ENCODE results near the gene KLF8.
"Not testable (repeated sequence)": the region's sequence is repeated elsewhere in the genome, so short reads cannot be mapped to it uniquely, and the experiment has no call there.

KLF8 gene

GRCh38 chrX:56232221-56233082 is at the start of gene KLF8:
Gene KLF8 (plus strand): TSS chrX:56232356. CDS start chrX:56233335, 979 bp downstream.
- TF ChIP-seq, protein P1, sequence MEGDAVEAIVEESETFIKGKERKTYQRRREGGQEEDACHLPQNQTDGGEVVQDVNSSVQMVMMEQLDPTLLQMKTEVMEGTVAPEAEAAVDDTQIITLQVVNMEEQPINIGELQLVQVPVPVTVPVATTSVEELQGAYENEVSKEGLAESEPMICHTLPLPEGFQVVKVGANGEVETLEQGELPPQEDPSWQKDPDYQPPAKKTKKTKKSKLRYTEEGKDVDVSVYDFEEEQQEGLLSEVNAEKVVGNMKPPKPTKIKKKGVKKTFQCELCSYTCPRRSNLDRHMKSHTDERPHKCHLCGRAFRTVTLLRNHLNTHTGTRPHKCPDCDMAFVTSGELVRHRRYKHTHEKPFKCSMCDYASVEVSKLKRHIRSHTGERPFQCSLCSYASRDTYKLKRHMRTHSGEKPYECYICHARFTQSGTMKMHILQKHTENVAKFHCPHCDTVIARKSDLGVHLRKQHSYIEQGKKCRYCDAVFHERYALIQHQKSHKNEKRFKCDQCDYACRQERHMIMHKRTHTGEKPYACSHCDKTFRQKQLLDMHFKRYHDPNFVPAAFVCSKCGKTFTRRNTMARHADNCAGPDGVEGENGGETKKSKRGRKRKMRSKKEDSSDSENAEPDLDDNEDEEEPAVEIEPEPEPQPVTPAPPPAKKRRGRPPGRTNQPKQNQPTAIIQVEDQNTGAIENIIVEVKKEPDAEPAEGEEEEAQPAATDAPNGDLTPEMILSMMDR (IDR thresholded peaks at IDR 0.05; ENCODE audit: low read depth, low read length, missing control alignments): no peak

DNA sequence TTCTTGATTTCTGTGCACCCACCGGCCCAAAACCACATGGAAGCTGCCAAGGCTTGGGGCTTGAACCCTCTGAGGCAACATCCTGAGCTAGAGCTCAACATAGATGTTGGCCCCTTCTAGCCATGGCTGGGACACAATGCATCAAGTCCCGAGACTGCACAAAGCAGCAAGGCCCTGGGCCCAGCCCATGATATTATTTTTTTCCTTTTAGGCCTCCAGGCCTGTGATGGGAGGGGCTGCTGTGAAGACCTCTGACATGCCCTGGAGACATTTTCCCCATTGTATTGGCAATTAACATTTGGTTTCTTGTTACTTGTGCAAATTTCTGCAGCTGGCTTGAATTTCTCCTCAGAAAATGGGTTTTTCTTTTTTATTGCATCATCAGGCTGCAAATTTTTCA is 25.2 kb upstream of the KLF8 start:
- DNase-seq (ENCODE audit: low read depth); H3K4me3 ChIP-seq (ENCODE audit: low read depth, low read length): not testable (repeated sequence)

More at GRCh38 chrX:56232221-56233082, at the start of gene KLF8:
- peak; percentile 34 for DNase-seq (ENCODE audit: low read depth)
- H3K4me3 ChIP-seq (ENCODE audit: low read depth, low read length): peak within 1 kb of the TSS; percentile 62

DNA sequence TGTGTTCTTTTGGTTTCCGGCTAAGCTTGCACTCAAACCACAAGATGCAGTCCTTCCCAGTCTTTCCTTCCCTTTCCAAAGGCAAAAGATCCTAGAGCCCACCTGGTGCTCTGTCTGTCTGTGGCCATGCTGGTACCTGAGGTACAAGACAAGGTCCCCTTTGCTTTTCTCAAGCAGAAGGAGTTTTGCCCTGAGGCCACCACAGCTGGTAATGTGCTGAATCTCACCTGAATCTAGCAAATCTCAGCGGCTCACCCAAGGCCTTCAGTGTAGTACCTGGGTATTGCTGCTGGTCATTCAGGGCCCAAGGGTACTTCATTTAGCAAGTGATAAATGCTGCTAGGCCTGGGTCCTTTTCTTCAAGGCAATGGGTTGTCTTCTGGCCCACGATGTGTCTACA is 20.5 kb upstream of the KLF8 start:
- TF ChIP-seq, protein P1 (IDR thresholded peaks at IDR 0.05; ENCODE audit: low read depth, low read length, missing control alignments): no peak
- no peak overlapping the region for H3K4me3 ChIP-seq (ENCODE audit: low read depth, low read length)
- DNase-seq (ENCODE audit: low read depth): no peak

DNA sequence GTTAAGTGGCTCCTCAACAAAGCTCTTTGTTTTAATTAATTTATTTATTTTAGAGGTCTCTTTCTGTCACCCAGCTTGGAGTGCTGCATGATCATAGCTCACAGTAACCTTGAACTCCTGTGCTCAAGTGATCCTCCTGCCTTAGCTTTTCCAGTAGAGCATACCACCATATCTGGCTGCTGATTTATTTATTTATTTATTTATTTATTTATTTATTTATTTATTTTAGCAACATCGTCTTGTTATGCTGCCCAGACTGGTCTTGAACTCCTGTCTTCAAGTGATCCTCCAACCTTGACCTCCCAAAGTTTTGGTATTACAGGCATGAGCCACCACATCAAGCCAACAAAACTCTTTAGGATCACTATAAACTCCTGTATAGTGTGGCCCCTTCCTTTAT is 15.8 kb upstream of the KLF8 start:
- TF ChIP-seq, protein P1 (IDR thresholded peaks at IDR 0.05; ENCODE audit: low read depth, low read length, missing control alignments): no peak
- DNase-seq (ENCODE audit: low read depth): no peak
- no peak overlapping the region for H3K4me3 ChIP-seq (ENCODE audit: low read depth, low read length)

- no peak for DNase-seq (ENCODE audit: low read depth)
These were observed 12.5 kb upstream of the KLF8 start for GRCh38 chrX:56219700-56220099.

GRCh38 chrX:56221101-56221500 is 11.1 kb upstream of the KLF8 start:
- no peak for DNase-seq (ENCODE audit: low read depth)
- TF ChIP-seq, protein P1 (IDR thresholded peaks at IDR 0.05; ENCODE audit: low read depth, low read length, missing control alignments): no peak
- H3K4me3 ChIP-seq (ENCODE audit: low read depth, low read length): no peak overlapping the region

More at GRCh38 chrX:56219700-56220099, 12.5 kb upstream of the KLF8 start:
- TF ChIP-seq, protein P1 (IDR thresholded peaks at IDR 0.05; ENCODE audit: low read depth, low read length, missing control alignments): no peak
- H3K4me3 ChIP-seq (ENCODE audit: low read depth, low read length): no peak overlapping the region

DNA sequence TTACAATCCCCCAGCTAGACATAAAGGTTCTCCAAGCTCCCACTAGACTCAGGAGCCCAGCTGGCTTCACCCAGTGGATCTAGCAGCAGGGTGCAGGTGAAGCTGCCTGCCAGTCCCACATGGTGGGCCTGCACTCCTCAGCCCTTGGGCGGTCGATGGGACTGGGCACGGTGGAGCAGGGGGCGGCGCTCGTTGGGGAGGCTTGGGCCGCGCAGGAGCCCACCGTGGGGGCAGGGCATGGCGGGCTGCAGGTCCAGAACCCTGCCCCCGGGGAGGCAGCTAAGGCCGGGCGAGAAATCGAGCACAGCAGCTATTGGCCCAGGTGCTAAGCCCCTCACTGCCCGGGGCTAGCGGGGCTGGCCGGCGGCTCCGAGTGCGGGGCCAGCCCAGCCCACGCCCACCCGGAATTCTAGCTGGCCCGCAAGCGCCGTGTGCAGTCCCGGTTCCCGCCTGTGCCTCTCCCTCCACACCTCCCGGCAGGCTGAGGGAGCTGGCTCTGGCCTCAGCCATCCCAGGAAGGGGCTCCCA is 9.6 kb upstream of the KLF8 start:
- TF ChIP-seq, protein P1 (IDR thresholded peaks at IDR 0.05; ENCODE audit: low read depth, low read length, missing control alignments): no peak
- no peak for DNase-seq (ENCODE audit: low read depth)
- H3K4me3 ChIP-seq (ENCODE audit: low read depth, low read length): no peak overlapping the region
